BLaER1 (cell line): ENCODE results near the gene NAPB.
A peak's percentile ranks its signal among the peaks of the same experiment; 100 is the strongest.

Experiments used
- H3K27ac ChIP-seq: shearing (Covaris generic); formaldehyde crosslinking; 2 replicates; pipeline ENCODE4 v1.8.1; 2022
- H3K27me3 ChIP-seq: shearing (Covaris generic); formaldehyde crosslinking; 2 replicates; pipeline ENCODE4 v1.8.1; 2022
- H3K36me3 ChIP-seq: shearing (Covaris generic); formaldehyde crosslinking; 2 replicates; pipeline ENCODE4 v1.8.1; 2022
- H3K4me1 ChIP-seq: shearing (Covaris generic); formaldehyde crosslinking; 2 replicates; pipeline ENCODE4 v1.8.1; 2022
- H3K4me2 ChIP-seq: shearing (Covaris generic); formaldehyde crosslinking; 2 replicates; pipeline ENCODE4 v1.8.1; 2022
- H3K4me3 ChIP-seq: shearing (Covaris generic); formaldehyde crosslinking; 2 replicates; pipeline ENCODE4 v1.8.1; 2022
- H3K9ac ChIP-seq: shearing (Covaris generic); formaldehyde crosslinking; 2 replicates; pipeline ENCODE4 v1.8.1; 2022
- H3K9me3 ChIP-seq: shearing (Covaris generic); formaldehyde crosslinking; 2 replicates; pipeline ENCODE4 v1.8.1; 2022
- H4K20me1 ChIP-seq: shearing (Covaris generic); formaldehyde crosslinking; 2 replicates; pipeline ENCODE4 v1.8.1; 2022
- Cebpa-rat ChIP-seq: shearing (Covaris generic); IDR thresholded peaks from 2 replicates; pipeline ENCODE4 v1.8.1; 2022

NAPB gene

GRCh38 chr20:23408957-23409356, 12.3 kb downstream of the NAPB start:
- Histone ChIP-seq H3K36me3 (no peaks in the 10 kb centered on the region), H3K4me1 (peaks cover 11% of the 10 kb centered on the region), H3K4me2 (no peak overlapping the region), H3K27me3 (no peaks in the 10 kb centered on the region), H3K9me3 (no peaks in the 10 kb centered on the region), H3K4me3 (no peak overlapping the region), H3K27ac (no peak overlapping the region), H4K20me1 (peaks cover 98% of the 10 kb centered on the region), H3K9ac (no peak overlapping the region)
- TF ChIP-seq Cebpa-rat: no peak

DNA sequence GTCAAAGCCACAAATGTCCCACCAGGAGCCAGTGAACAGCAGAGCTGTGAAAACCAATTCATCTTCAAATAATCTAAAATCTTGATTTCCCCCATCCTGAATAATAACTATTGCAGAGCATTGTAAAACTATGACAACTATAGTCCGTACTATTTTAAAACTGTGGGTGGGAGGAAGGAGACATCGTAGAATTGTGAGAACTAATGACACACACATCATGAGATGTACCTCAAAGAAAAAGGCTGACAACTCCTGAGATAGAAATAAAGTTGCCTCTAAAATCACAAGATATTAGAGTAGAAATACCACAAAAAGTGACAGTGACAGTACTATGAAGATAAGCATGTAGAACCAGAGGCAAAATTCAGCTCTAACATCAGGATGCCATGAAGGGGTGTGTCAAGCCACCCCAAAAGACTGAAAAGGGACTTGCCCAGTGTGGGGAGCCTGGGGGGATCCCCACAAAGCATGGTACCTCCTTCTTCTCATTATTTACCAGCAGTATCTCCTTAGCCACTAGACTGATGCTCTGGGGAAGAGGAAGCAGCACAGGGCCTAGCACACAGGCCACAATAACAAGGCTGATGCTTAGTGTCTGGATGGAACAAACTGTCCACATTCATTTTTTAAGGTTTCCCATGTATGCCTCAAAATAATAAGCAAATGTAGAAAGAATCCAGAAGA, 13.4 kb downstream of the NAPB start:
- H3K4me1 ChIP-seq: peaks cover 11% of the 10 kb centered on the region
- no peak overlapping the region for H3K27ac ChIP-seq
- peaks cover 98% of the 10 kb centered on the region for H4K20me1 ChIP-seq
- H3K36me3 ChIP-seq: peaks cover 2% of the 10 kb centered on the region
- H3K9me3 ChIP-seq: no peaks in the 10 kb centered on the region
- no peak for TF ChIP-seq Cebpa-rat
- no peak overlapping the region for H3K4me2 ChIP-seq
- no peak overlapping the region for H3K4me3 ChIP-seq
- H3K9ac ChIP-seq: no peak overlapping the region
- H3K27me3 ChIP-seq: no peaks in the 10 kb centered on the region

- TF ChIP-seq Cebpa-rat: no peak
- Histone ChIP-seq H3K27me3 (no peaks in the 10 kb centered on the region), H3K9ac (no peak overlapping the region), H3K27ac (no peak overlapping the region), H4K20me1 (peaks cover 98% of the 10 kb centered on the region), H3K4me1 (peaks cover 11% of the 10 kb centered on the region), H3K9me3 (no peaks in the 10 kb centered on the region), H3K36me3 (peaks cover 13% of the 10 kb centered on the region), H3K4me2 (no peak overlapping the region), H3K4me3 (no peak overlapping the region)
These were observed 14.4 kb downstream of the NAPB start for GRCh38 chr20:23406880-23407279.

GRCh38 chr20:23404196-23404595, 17.1 kb downstream of the NAPB start:
- Histone ChIP-seq H3K27ac (no peak overlapping the region), H3K36me3 (peaks cover 35% of the 10 kb centered on the region), H3K4me1 (peaks cover 15% of the 10 kb centered on the region), H3K9ac (no peak overlapping the region), H3K9me3 (no peaks in the 10 kb centered on the region), H3K4me3 (no peak overlapping the region), H4K20me1 (peaks cover 72% of the 10 kb centered on the region), H3K4me2 (no peak overlapping the region), H3K27me3 (no peaks in the 10 kb centered on the region)
- TF ChIP-seq Cebpa-rat: no peak

- Histone ChIP-seq H3K27me3 (no peaks in the 10 kb centered on the region), H3K27ac (no peak overlapping the region), H3K9me3 (no peaks in the 10 kb centered on the region), H4K20me1 (peaks cover 68% of the 10 kb centered on the region), H3K9ac (no peak overlapping the region), H3K4me3 (no peak overlapping the region), H3K4me2 (no peak overlapping the region), H3K36me3 (peaks cover 39% of the 10 kb centered on the region), H3K4me1 (peaks cover 20% of the 10 kb centered on the region)
- TF ChIP-seq Cebpa-rat: no peak
These were observed 17.5 kb downstream of the NAPB start for GRCh38 chr20:23403751-23404150.

DNA sequence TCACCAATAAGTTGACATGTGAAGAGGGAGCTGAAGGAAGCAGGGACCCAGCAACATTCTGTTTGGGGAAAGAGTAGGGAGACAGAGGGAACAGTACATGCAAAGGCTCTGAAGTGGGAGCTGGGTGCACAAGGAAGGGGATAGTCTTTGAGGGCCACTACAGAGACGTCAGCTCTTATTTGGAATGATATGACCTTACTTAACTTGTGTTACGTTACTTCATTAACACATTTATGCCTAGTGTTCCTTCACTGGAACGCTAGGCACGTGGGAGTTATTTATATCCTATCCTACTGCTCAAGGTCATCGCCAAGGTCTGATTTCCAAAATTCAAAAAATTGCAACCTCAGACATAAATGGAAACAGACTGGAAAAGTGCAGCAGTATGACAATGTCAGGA, 20.2 kb downstream of the NAPB start:
- no peak overlapping the region for H3K4me3 ChIP-seq
- H3K9ac ChIP-seq: no peak overlapping the region
- peaks cover 24% of the 10 kb centered on the region for H3K4me1 ChIP-seq
- H3K27me3 ChIP-seq: no peaks in the 10 kb centered on the region
- H3K36me3 ChIP-seq: peaks cover 45% of the 10 kb centered on the region
- no peak for TF ChIP-seq Cebpa-rat
- H3K27ac ChIP-seq: no peak overlapping the region
- no peaks in the 10 kb centered on the region for H3K9me3 ChIP-seq
- H4K20me1 ChIP-seq: peaks cover 64% of the 10 kb centered on the region
- H3K4me2 ChIP-seq: no peak overlapping the region

DNA sequence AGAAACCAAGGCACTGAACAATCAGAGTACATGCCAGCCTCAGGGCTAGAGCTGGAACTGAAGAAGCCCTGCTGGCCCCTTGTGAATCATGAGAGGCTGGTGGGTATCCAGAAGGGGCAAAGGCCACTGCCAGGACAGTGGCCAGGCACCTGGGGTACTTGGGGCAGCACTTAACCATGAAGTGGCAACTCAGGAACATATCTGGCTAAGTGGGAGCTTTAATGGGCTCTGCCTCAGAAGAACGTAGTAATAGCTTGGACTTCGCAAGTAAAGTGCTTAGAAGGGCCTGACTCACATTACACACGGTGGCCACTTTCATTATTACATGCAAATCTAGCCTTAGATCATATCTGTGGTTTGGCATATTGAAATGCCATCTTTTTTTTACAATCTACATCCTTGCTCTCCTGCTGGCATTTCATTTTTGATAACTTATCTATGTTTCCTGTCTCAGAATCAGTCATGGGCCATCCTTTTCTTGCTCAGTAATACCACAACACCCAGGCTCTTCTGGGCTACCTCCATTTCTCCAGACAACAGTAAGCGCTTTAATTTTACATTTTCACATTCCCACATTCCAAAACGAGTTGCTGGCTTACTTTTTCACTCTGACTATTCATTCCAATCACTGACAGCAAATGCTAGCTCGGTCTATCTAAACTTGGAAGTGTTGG, 21.6 kb downstream of the NAPB start:
- no peaks in the 10 kb centered on the region for H3K27me3 ChIP-seq
- peaks cover 51% of the 10 kb centered on the region for H4K20me1 ChIP-seq
- no peak for TF ChIP-seq Cebpa-rat
- no peak overlapping the region for H3K9ac ChIP-seq
- peaks cover 24% of the 10 kb centered on the region for H3K4me1 ChIP-seq
- no peak overlapping the region for H3K27ac ChIP-seq
- no peak overlapping the region for H3K4me2 ChIP-seq
- H3K4me3 ChIP-seq: no peak overlapping the region
- H3K36me3 ChIP-seq: peaks cover 56% of the 10 kb centered on the region
- no peaks in the 10 kb centered on the region for H3K9me3 ChIP-seq

DNA sequence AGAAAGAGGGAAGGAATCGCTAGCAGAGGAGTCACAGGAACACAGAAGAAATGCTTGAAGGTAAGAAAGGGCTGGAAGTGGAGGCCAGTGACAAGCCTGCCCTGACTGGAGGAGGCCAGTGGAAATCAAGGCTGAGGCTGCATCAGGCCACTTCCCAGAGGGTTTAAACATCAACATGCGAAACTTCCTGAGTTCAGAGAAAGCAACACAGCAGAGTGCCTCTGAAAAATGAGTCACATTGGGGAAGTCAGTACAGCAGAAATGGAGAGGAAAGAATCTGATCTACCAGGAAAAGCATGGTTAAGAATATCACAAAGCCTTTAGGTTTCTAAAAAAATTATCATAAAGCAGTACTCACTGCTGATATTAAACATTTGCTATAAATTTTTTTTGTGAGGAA, 23.3 kb downstream of the NAPB start:
- H3K9me3 ChIP-seq: no peaks in the 10 kb centered on the region
- no peak for TF ChIP-seq Cebpa-rat
- peaks cover 33% of the 10 kb centered on the region for H4K20me1 ChIP-seq
- H3K27me3 ChIP-seq: no peaks in the 10 kb centered on the region
- peaks cover 24% of the 10 kb centered on the region for H3K4me1 ChIP-seq
- H3K27ac ChIP-seq: no peak overlapping the region
- H3K9ac ChIP-seq: peak overlapping the region; percentile 41; the same call in 1 of the 2 replicates
- no peak overlapping the region for H3K4me3 ChIP-seq
- H3K36me3 ChIP-seq: peaks cover 72% of the 10 kb centered on the region
- H3K4me2 ChIP-seq: peak overlapping the region; percentile 53

DNA sequence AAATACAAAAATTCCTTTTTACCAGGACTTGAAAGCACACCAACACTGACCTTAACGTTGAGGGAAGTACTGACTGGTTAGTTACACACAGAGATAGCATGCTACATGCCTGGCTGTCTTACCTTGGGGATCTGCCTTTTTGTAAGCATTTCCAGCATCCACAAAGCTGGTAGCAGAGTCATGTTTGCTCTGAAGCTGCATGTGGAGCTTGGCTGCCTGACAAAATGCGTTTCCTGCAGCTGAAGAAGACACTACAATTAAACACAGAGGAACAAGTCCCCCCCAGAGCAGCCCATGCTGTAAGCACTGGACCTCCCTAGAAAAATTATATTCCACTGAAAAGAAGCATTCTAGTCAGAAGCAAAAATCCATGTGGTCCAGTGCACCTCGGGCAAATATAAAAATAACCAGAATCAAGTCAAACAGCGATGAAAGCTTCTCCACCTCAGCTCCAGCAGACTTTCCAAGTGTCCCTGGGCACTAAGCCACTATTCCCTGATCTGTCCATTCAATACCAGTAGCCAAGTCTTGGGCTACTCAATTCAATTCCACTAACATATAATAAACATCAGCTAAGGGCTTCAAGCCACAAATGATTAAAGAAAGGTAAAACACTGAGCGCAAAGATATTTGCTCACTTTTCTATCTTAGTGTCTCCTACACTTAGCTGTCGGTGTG, 24.2 kb downstream of the NAPB start:
- Histone ChIP-seq H3K9me3 (no peaks in the 10 kb centered on the region), H3K4me3 (no peak overlapping the region), H3K4me2 (no peak overlapping the region), H3K27ac (no peak overlapping the region), H4K20me1 (peaks cover 25% of the 10 kb centered on the region), H3K9ac (no peak overlapping the region), H3K27me3 (no peaks in the 10 kb centered on the region), H3K36me3 (peaks cover 72% of the 10 kb centered on the region), H3K4me1 (peaks cover 24% of the 10 kb centered on the region)
- no peak for TF ChIP-seq Cebpa-rat

DNA sequence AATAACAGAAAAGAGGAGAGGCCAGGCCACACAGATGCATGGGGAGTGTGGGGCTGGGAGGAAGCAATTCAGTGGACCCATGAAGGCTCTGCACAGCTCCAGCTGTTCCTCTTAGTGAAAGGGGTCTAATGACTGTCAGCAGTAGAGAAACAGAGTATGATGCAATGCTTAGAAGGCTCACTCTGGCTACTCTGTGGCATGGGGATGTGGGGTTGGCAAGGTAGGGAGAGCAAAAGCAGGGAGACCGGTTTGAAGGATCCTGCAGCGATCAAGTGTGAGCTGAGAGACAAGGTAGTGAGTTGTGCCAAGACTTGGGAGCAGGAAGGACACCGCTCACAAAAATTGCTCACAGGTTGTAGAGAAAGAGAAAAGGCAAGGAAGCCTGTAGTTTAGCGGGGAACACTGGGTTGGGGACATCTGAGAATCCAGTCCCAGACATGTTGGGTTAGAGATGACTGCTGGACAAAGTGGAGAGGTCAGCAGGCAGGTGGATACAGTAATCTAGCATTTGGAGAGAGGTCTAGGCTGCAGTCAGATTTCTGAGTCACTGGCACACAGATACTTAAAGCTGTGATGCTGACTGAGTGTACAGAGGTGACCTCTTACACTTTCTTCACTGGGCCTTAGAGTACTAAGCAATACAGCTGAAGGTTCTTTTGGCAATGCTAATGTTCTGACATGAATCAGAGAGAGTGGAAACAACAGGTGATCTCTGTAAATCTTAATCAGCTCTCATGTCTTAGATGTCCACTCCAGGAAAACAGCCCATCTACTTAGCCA, 27.1 kb downstream of the NAPB start:
- no peak for TF ChIP-seq Cebpa-rat
- Histone ChIP-seq H3K36me3 (peaks cover 72% of the 10 kb centered on the region), H3K9me3 (no peaks in the 10 kb centered on the region)

More for the DNA sequence above, 27.1 kb downstream of the NAPB start:
- Histone ChIP-seq H3K27ac (no peak overlapping the region), H4K20me1 (peaks cover 31% of the 10 kb centered on the region; the same call in 1 of the 2 replicates), H3K27me3 (no peaks in the 10 kb centered on the region), H3K4me2 (no peak overlapping the region), H3K9ac (no peak overlapping the region), H3K4me1 (peaks cover 19% of the 10 kb centered on the region), H3K4me3 (no peak overlapping the region)
